ENCODE data around the gene FZD8.
A peak's percentile ranks its signal among the peaks of the same experiment; 100 is the strongest.

FZD8 gene

GRCh38 chr10:35635576-35635975, 6.5 kb downstream of the FZD8 start:
- CTCF ChIA-PET = interaction anchor here (0.6 to 4.2 kb wide), 40 partner anchors 9 to 1748 kb away, joined by 3 to 55 read pairs (median 4); no protein-coding TSS in a partner anchor
- POLR2A ChIA-PET = interaction anchor here (0.6 kb wide), 1 partner anchor 516 kb away, joined by 4 read pairs; no protein-coding TSS in a partner anchor
- Histone ChIP-seq H3K4me1 (ENCODE audit: control insufficient read depth, insufficient read depth, low read length) (peaks cover 3% of the 10 kb centered on the region), H3K9me3 (ENCODE audit: control insufficient read depth, insufficient read depth, low read depth, low read length) (no peaks in the 10 kb centered on the region), H3K4me3 (ENCODE audit: low read depth, low read length) (no peak overlapping the region), H3K27ac (ENCODE audit: extremely low read depth, low read depth, low read length) (no peak overlapping the region), H3K36me3 (ENCODE audit: control insufficient read depth in 2 of 2, insufficient read depth in 1 of 2, low read length in 2 of 2) (peaks cover 0 to 6% of the 10 kb centered on the region in 2 experiments; a peak in 1 of 3 replicates)
- no peak for TF ChIP-seq PRDM2 (tag by site-specific recombination; IDR thresholded peaks at IDR 0.05; ENCODE audit: borderline replicate concordance)
- TF ChIP-seq ZNF274 (IDR thresholded peaks at IDR 0.05; ENCODE audit: low read length) = no peak
- no peak for TF ChIP-seq ZNF274 (tag by site-specific recombination; IDR thresholded peaks at IDR 0.05; ENCODE audit: borderline replicate concordance)
- no peak for TF ChIP-seq ZNF692 (tag by site-specific recombination; IDR thresholded peaks at IDR 0.05)
- TF ChIP-seq CTCF (tag by site-specific recombination; IDR thresholded peaks at IDR 0.05) = peak; percentile 52
- no peak for TF ChIP-seq ZNF239 (tag by site-specific recombination; IDR thresholded peaks at IDR 0.05)
- no peak for TF ChIP-seq ZNF776 (tag by site-specific recombination; IDR thresholded peaks at IDR 0.05; ENCODE audit: borderline replicate concordance)
- TF ChIP-seq ZNF155 (tag by site-specific recombination; IDR thresholded peaks at IDR 0.05) = no peak
- no peak for TF ChIP-seq SCRT1 (tag by site-specific recombination; IDR thresholded peaks at IDR 0.05; ENCODE audit: borderline replicate concordance)
- TF ChIP-seq ZNF76 (tag by site-specific recombination; IDR thresholded peaks at IDR 0.05; ENCODE audit: borderline replicate concordance, low read depth) = no peak
- no peak for TF ChIP-seq YY1 (tag by site-specific recombination; IDR thresholded peaks at IDR 0.05)
- TF ChIP-seq MZF1 (tag by site-specific recombination; IDR thresholded peaks at IDR 0.05; ENCODE audit: borderline replicate concordance) = no peak
- no peak for TF ChIP-seq BCL11A (tag by site-specific recombination; IDR thresholded peaks at IDR 0.05; ENCODE audit: low read depth)
- no peak for TF ChIP-seq ZBTB48 (tag by site-specific recombination; IDR thresholded peaks at IDR 0.05)
- 0 out of 2 replicates have a peak, but pooled peaks have one; percentile 23 for TF ChIP-seq ZFP37 (tag by site-specific recombination; IDR thresholded peaks at IDR 0.05)
- TF ChIP-seq ZFP41 (tag by site-specific recombination; IDR thresholded peaks at IDR 0.05; ENCODE audit: borderline replicate concordance) = no peak
- no peak for TF ChIP-seq YY2 (tag by site-specific recombination; IDR thresholded peaks at IDR 0.05)
- TF ChIP-seq KLF10 (tag by site-specific recombination; IDR thresholded peaks at IDR 0.05) = no peak; the same call in 1 of the 2 replicates
- no peak for TF ChIP-seq GLIS1 (tag by site-specific recombination; IDR thresholded peaks at IDR 0.05)
- TF ChIP-seq SP3 (tag by site-specific recombination; IDR thresholded peaks at IDR 0.05) = no peak
- TF ChIP-seq ZNF354C (tag by site-specific recombination; IDR thresholded peaks at IDR 0.05; ENCODE audit: borderline replicate concordance, low read depth) = no peak
- no peak for TF ChIP-seq ZNF132 (tag by site-specific recombination; IDR thresholded peaks at IDR 0.05; ENCODE audit: borderline replicate concordance)
- no peak for TF ChIP-seq ZNF639 (tag by site-specific recombination; IDR thresholded peaks at IDR 0.05)
- no peak for TF ChIP-seq ZNF768 (tag by site-specific recombination; IDR thresholded peaks at IDR 0.05)
- TF ChIP-seq ZNF280D (tag by site-specific recombination; IDR thresholded peaks at IDR 0.05) = no peak
